KOPT-K1 (cell line): Measurements from ENCODE around the gene ZFP62.
A peak's percentile ranks its signal among the peaks of the same experiment; 100 is the strongest.

Experiments used
- H3K27ac ChIP-seq: fragments of 200-600 bp; sonication (generic); 2 replicates; pipeline ENCODE4 v1.5.1; 2016; ENCODE audit warnings: antibody characterized with exemption, mild to moderate bottlenecking, low read depth, low read length; ENCODE audit not compliant: poor library complexity, severe bottlenecking
- H3K36me3 ChIP-seq: fragments of 200-600 bp; sonication (generic); 2 replicates; pipeline ENCODE4 v1.5.1; 2017; ENCODE audit warnings: antibody characterized with exemption, mild to moderate bottlenecking, low read length, moderate library complexity; ENCODE audit not compliant: insufficient read depth
- H3K9me3 ChIP-seq: fragments of 200-600 bp; sonication (generic); 2 replicates; pipeline ENCODE4 v1.5.1; 2017; ENCODE audit warnings: antibody characterized with exemption, low read length, mild to moderate bottlenecking; ENCODE audit not compliant: insufficient read depth, poor library complexity, severe bottlenecking

ZFP62 gene

GRCh38 chr5:180801596-180802324 is 59.3 kb downstream of the ZFP62 start:
- H3K36me3 ChIP-seq = peaks cover 43% of the 10 kb centered on the region
- H3K27ac ChIP-seq = peak overlapping the region; percentile 92
- no peaks in the 10 kb centered on the region for H3K9me3 ChIP-seq

- Histone ChIP-seq H3K36me3 (peaks cover 53% of the 10 kb centered on the region), H3K9me3 (no peaks in the 10 kb centered on the region), H3K27ac (peak overlapping the region; percentile 8)
These were observed 60.9 kb downstream of the ZFP62 start for GRCh38 chr5:180799902-180800801.

- Histone ChIP-seq H3K27ac (no peak overlapping the region), H3K36me3 (peaks cover 59% of the 10 kb centered on the region), H3K9me3 (no peaks in the 10 kb centered on the region)
These were observed 61.9 kb downstream of the ZFP62 start for GRCh38 chr5:180799194-180799593.

DNA sequence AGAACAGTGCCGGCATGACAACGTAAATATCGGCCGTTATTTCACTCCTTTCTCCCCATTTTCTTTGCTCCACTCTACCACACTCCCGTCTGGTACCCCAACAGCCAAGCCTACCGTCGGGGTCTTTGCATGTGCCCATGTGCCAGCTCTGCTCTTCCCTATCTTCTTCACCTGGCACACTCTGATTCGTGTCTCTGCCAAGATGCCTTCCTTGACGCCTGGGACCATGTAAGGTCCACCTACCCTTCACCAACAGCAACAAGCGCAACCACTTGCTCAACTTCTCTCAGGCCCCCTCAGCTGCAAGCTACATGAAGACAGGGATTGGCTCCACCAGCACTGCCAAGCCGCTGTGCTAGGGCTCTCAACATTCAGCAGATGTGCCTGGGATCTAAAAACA is 62.9 kb downstream of the ZFP62 start:
- no peaks in the 10 kb centered on the region for H3K9me3 ChIP-seq
- H3K36me3 ChIP-seq = peaks cover 65% of the 10 kb centered on the region
- H3K27ac ChIP-seq = no peak overlapping the region
